SU-DHL-6 (cell line): Measurements from ENCODE around the gene ZNF804A.

Experiments
- H2AFZ ChIP-seq: fragments of 200-600 bp; sonication (generic); 2 replicates; pipeline ENCODE4 v1.6.1; 2014; ENCODE audit warnings: low read depth, mild to moderate bottlenecking, moderate library complexity, mixed read lengths, antibody characterized with exemption, low read length; ENCODE audit not compliant: severe bottlenecking
- H3F3A ChIP-seq: fragments of 200-600 bp; shearing (Covaris generic); 2 replicates; pipeline ENCODE4 v1.6.0; 2016; ENCODE audit warnings: antibody characterized with exemption, mild to moderate bottlenecking; ENCODE audit not compliant: insufficient read depth
- H3K27ac ChIP-seq: fragments of 200-600 bp; sonication (generic); 2 replicates; pipeline ENCODE4 v1.5.1; 2016; ENCODE audit warnings: low read depth, mild to moderate bottlenecking, low read length, moderate library complexity, mixed read lengths
- H3K27me3 ChIP-seq: fragments of 200-600 bp; sonication (generic), shearing (Covaris generic); 2 replicates; pipeline ENCODE4 v1.6.0; 2014; ENCODE audit warnings: mild to moderate bottlenecking, low read length
- H3K36me3 ChIP-seq: fragments of 200-600 bp; sonication (generic); 2 replicates; pipeline ENCODE4 v1.6.1; 2014; ENCODE audit warnings: mild to moderate bottlenecking, low read length, mixed read lengths
- H3K4me2 ChIP-seq: fragments of 300-600, 200-600 bp; shearing (Covaris generic), sonication (generic); 2 replicates; pipeline ENCODE4 v1.6.0; 2014; ENCODE audit warnings: low read length, low read depth, mild to moderate bottlenecking; ENCODE audit not compliant: poor library complexity, severe bottlenecking
- H3K4me3 ChIP-seq: fragments of 200-600 bp; sonication (generic); 2 replicates; pipeline ENCODE4 v1.5.1; 2014; ENCODE audit warnings: antibody characterized with exemption, low read length, mild to moderate bottlenecking, mixed read lengths; ENCODE audit not compliant: insufficient read depth, poor library complexity, severe bottlenecking
- H3K79me2 ChIP-seq: fragments of 200-600 bp; sonication (generic); 2 replicates; pipeline ENCODE4 v1.6.1; 2014; ENCODE audit warnings: mild to moderate bottlenecking, low read length, moderate library complexity; ENCODE audit not compliant: insufficient read depth
- H3K9ac ChIP-seq: fragments of 200-600 bp; sonication (generic); 2 replicates; pipeline ENCODE4 v1.7.0; 2014; ENCODE audit warnings: mild to moderate bottlenecking, low read length
- H3K9me2 ChIP-seq: fragments of 200-600 bp; sonication (generic); replicated peaks from 2 replicates; pipeline ENCODE4 v1.6.1; 2014; ENCODE audit warnings: low read length; ENCODE audit not compliant: insufficient read depth
- H3K9me3 ChIP-seq: fragments of 200-600 bp; sonication (generic); 2 replicates; pipeline ENCODE4 v1.6.1; 2014; ENCODE audit warnings: low read length, mixed read lengths; ENCODE audit not compliant: insufficient read depth
- H4K20me1 ChIP-seq: fragments of 200-600 bp; sonication (generic); 2 replicates; pipeline ENCODE4 v1.6.1; 2014; ENCODE audit warnings: low read depth, mild to moderate bottlenecking, antibody characterized with exemption, low read length, moderate library complexity, mixed read lengths
- CTCF ChIP-seq: fragments of 200-600 bp; sonication (generic); IDR thresholded peaks from one replicate; pipeline ENCODE4 v1.5.1; 2017; ENCODE audit warnings: antibody characterized with exemption, mild to moderate bottlenecking, low read length, moderate library complexity; ENCODE audit not compliant: insufficient read depth, poor library complexity, severe bottlenecking
- EZH2phosphoT487 ChIP-seq: fragments of 200-600 bp; sonication (generic), shearing (Covaris generic); conservative IDR thresholded peaks from 2 replicates; pipeline ENCODE4 v1.6.1; 2018; ENCODE audit warnings: mild to moderate bottlenecking, antibody characterized with exemption, low read length, moderate library complexity, mixed read lengths

ZNF804A gene

GRCh38 chr2:184596819-184597411 lies 1.4 kb upstream of the ZNF804A start:
- Histone ChIP-seq H3K79me2 (peaks cover 40% of the 10 kb centered on the region), H3F3A (peaks cover 26% of the 10 kb centered on the region), H3K4me3 (peak overlapping the region; percentile 92), H3K27me3 (no peaks in the 10 kb centered on the region), H4K20me1 (peaks cover 14% of the 10 kb centered on the region), H3K36me3 (peaks cover 16% of the 10 kb centered on the region), H2AFZ (peak overlapping the region; percentile 91), H3K9me2 (no peaks in the 10 kb centered on the region), H3K9me3 (no peaks in the 10 kb centered on the region), H3K27ac (peak overlapping the region; percentile 79), H3K9ac (peak overlapping the region; percentile 94), H3K4me2 (peak overlapping the region; percentile 90)
- TF ChIP-seq CTCF, result peak; percentile 34
- no peak for TF ChIP-seq EZH2phosphoT487

DNA sequence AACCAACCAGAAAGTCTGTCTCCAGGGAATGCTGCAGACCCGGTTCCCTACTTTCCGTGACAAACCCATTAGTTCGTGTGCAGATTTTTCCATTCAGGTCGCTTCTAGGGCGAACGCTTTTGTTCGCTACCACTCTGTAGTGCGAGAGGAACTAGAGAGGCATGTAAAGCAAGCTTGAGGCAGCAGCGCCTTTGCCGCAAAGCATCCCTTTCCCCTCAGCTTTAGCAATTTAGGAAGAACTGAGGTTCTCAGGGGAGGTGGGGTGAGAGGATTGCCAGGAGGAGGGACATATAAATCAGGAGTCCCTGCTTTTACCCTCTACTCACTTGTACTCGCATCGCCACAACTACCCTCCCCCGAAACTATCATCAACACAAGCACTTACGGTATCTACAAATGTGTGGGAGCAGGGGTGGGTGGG lies 748 bp upstream of the ZNF804A start:
- no peak for TF ChIP-seq EZH2phosphoT487
- no peak for TF ChIP-seq CTCF
- H3K36me3 ChIP-seq, result peaks cover 22% of the 10 kb centered on the region
- H3F3A ChIP-seq, result peaks cover 26% of the 10 kb centered on the region
- peak overlapping the region; percentile 91 for H2AFZ ChIP-seq
- H3K4me2 ChIP-seq, result peak overlapping the region; percentile 90
- H3K9ac ChIP-seq, result peak overlapping the region; percentile 94
- no peaks in the 10 kb centered on the region for H3K9me2 ChIP-seq
- no peaks in the 10 kb centered on the region for H3K9me3 ChIP-seq
- peak overlapping the region; percentile 92 for H3K4me3 ChIP-seq
- H3K79me2 ChIP-seq, result peaks cover 46% of the 10 kb centered on the region
- H3K27me3 ChIP-seq, result no peaks in the 10 kb centered on the region
- peaks cover 18% of the 10 kb centered on the region for H4K20me1 ChIP-seq
- H3K27ac ChIP-seq, result peak overlapping the region; percentile 79

DNA sequence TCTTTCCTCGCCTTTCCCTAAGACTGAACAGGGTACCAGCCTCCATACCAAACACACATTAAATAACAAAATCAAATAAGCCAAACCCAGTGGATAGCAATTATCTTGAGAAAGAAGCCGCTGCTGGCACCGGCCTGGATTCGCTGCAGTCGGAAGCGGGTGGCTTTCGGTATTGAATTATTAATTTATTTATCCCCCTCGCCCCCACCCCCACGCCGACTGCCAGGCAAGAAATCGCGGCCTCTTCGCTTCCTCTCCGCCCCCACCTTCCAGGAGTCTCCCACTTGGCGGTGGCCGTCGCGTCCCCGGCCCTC lies 370 bp upstream of the ZNF804A start:
- H4K20me1 ChIP-seq, result peaks cover 21% of the 10 kb centered on the region
- H2AFZ ChIP-seq, result peak overlapping the region; percentile 91
- peak overlapping the region; percentile 92 for H3K4me3 ChIP-seq
- H3K36me3 ChIP-seq, result peaks cover 26% of the 10 kb centered on the region
- H3K27me3 ChIP-seq, result no peaks in the 10 kb centered on the region
- no peaks in the 10 kb centered on the region for H3K9me2 ChIP-seq
- TF ChIP-seq EZH2phosphoT487 (no peak), CTCF (no peak)
- peaks cover 26% of the 10 kb centered on the region for H3F3A ChIP-seq
- peak overlapping the region; percentile 79 for H3K27ac ChIP-seq
- no peaks in the 10 kb centered on the region for H3K9me3 ChIP-seq
- peak overlapping the region; percentile 94 for H3K9ac ChIP-seq
- H3K79me2 ChIP-seq, result peaks cover 50% of the 10 kb centered on the region
- peak overlapping the region; percentile 90 for H3K4me2 ChIP-seq
